Measurements from ENCODE around the gene ASAP3. TPM values are rescaled to one million over a fixed set of nuclear protein-coding genes. Genes with fewer than 3 reads are reported as not detected.

Gene ASAP3
- total RNA-seq, 1 experiment from 2014 or later: 19.5 TPM

- peak overlapping the region; percentile 98 for H3K27ac ChIP-seq
- no peaks in the 10 kb centered on the region for H3K9me3 ChIP-seq (replicated peaks)
- no peaks in the 10 kb centered on the region for H3K36me3 ChIP-seq
- no peaks in the 10 kb centered on the region for H3K27me3 ChIP-seq (replicated peaks)
- H3K4me3 ChIP-seq: peak overlapping the region; percentile 8
- DNase-seq (ENCODE audit: low read depth in 1 of 2, low spot score in 2 of 2): peak; percentile 96 to 99
- H3K4me1 ChIP-seq (replicated peaks): peaks cover 30% of the 10 kb centered on the region
Observed at GRCh38 chr1:23403735-23404486, 80.1 kb downstream of the ASAP3 start.

GRCh38 chr1:23403355-23403734 lies 80.6 kb downstream of the ASAP3 start:
- Histone ChIP-seq H3K36me3 (no peaks in the 10 kb centered on the region), H3K4me1 (replicated peaks) (peaks cover 30% of the 10 kb centered on the region), H3K9me3 (replicated peaks) (no peaks in the 10 kb centered on the region), H3K27me3 (replicated peaks) (no peaks in the 10 kb centered on the region), H3K4me3 (peak overlapping the region; percentile 8), H3K27ac (peak overlapping the region; percentile 98)
- DNase-seq (ENCODE audit: low read depth in 1 of 2, low spot score in 2 of 2): no peak

- peak; percentile 89 to 90 for DNase-seq (ENCODE audit: low read depth in 1 of 2, low spot score in 2 of 2)
- Histone ChIP-seq H3K4me3 (peak overlapping the region; percentile 8), H3K9me3 (replicated peaks) (no peaks in the 10 kb centered on the region), H3K4me1 (replicated peaks) (peaks cover 30% of the 10 kb centered on the region), H3K27me3 (replicated peaks) (no peaks in the 10 kb centered on the region), H3K36me3 (no peaks in the 10 kb centered on the region), H3K27ac (peak overlapping the region; percentile 98)
Observed at GRCh38 chr1:23403038-23403336, 81.0 kb downstream of the ASAP3 start.

- peaks cover 30% of the 10 kb centered on the region for H3K4me1 ChIP-seq (replicated peaks)
- H3K36me3 ChIP-seq: no peaks in the 10 kb centered on the region
- H3K27me3 ChIP-seq (replicated peaks): no peaks in the 10 kb centered on the region
- H3K9me3 ChIP-seq (replicated peaks): no peaks in the 10 kb centered on the region
- DNase-seq (ENCODE audit: low read depth in 1 of 2, low spot score in 2 of 2): peak; percentile 78 to 81
- no peak overlapping the region for H3K4me3 ChIP-seq
- peak overlapping the region; percentile 98 for H3K27ac ChIP-seq
Observed at GRCh38 chr1:23402286-23403037, 81.5 kb downstream of the ASAP3 start.

- peak overlapping the region; percentile 98; the same call in 1 of the 2 replicates for H3K27ac ChIP-seq
- no peak overlapping the region for H3K4me3 ChIP-seq
- H3K36me3 ChIP-seq: no peaks in the 10 kb centered on the region
- H3K4me1 ChIP-seq (replicated peaks): peaks cover 30% of the 10 kb centered on the region
- no peak for DNase-seq (ENCODE audit: low read depth in 1 of 2, low spot score in 2 of 2)
- no peaks in the 10 kb centered on the region for H3K9me3 ChIP-seq (replicated peaks)
- H3K27me3 ChIP-seq (replicated peaks): no peaks in the 10 kb centered on the region
Observed at GRCh38 chr1:23401313-23401712, 82.7 kb downstream of the ASAP3 start.

- Histone ChIP-seq H3K4me1 (replicated peaks) (peaks cover 34% of the 10 kb centered on the region), H3K27ac (no peak overlapping the region), H3K4me3 (no peak overlapping the region), H3K27me3 (replicated peaks) (no peaks in the 10 kb centered on the region), H3K36me3 (no peaks in the 10 kb centered on the region), H3K9me3 (replicated peaks) (no peaks in the 10 kb centered on the region)
- DNase-seq (ENCODE audit: low read depth in 1 of 2, low spot score in 2 of 2): no peak
Observed at GRCh38 chr1:23400324-23401114, 83.5 kb downstream of the ASAP3 start.

GRCh38 chr1:23399229-23399628 lies 84.8 kb downstream of the ASAP3 start:
- DNase-seq (ENCODE audit: low read depth in 1 of 2, low spot score in 2 of 2): no peak
- Histone ChIP-seq H3K4me3 (no peak overlapping the region), H3K9me3 (replicated peaks) (no peaks in the 10 kb centered on the region), H3K27me3 (replicated peaks) (no peaks in the 10 kb centered on the region), H3K4me1 (replicated peaks) (peaks cover 45% of the 10 kb centered on the region), H3K27ac (no peak overlapping the region), H3K36me3 (no peaks in the 10 kb centered on the region)

- no peak for DNase-seq (ENCODE audit: low read depth in 1 of 2, low spot score in 2 of 2)
- Histone ChIP-seq H3K27ac (no peak overlapping the region), H3K9me3 (replicated peaks) (no peaks in the 10 kb centered on the region), H3K36me3 (no peaks in the 10 kb centered on the region), H3K27me3 (replicated peaks) (no peaks in the 10 kb centered on the region), H3K4me1 (replicated peaks) (peaks cover 44% of the 10 kb centered on the region), H3K4me3 (no peak overlapping the region)
Observed at GRCh38 chr1:23397908-23398307, 86.1 kb downstream of the ASAP3 start.

- Histone ChIP-seq H3K4me1 (replicated peaks) (peaks cover 29% of the 10 kb centered on the region), H3K4me3 (no peak overlapping the region), H3K36me3 (no peaks in the 10 kb centered on the region), H3K27me3 (replicated peaks) (no peaks in the 10 kb centered on the region), H3K27ac (no peak overlapping the region), H3K9me3 (replicated peaks) (no peaks in the 10 kb centered on the region)
- no peak for DNase-seq (ENCODE audit: low read depth in 1 of 2, low spot score in 2 of 2)
Observed at GRCh38 chr1:23396380-23396779, 87.6 kb downstream of the ASAP3 start.

GRCh38 chr1:23395849-23396248 lies 88.1 kb downstream of the ASAP3 start:
- no peak overlapping the region for H3K27ac ChIP-seq
- DNase-seq (ENCODE audit: low read depth in 1 of 2, low spot score in 2 of 2): no peak

GRCh38 chr1:23395154-23395724 lies 88.7 kb downstream of the ASAP3 start:
- H3K4me1 ChIP-seq (replicated peaks): peaks cover 28% of the 10 kb centered on the region
- no peaks in the 10 kb centered on the region for H3K36me3 ChIP-seq
- H3K27me3 ChIP-seq (replicated peaks): no peaks in the 10 kb centered on the region
- no peak for DNase-seq (ENCODE audit: low read depth in 1 of 2, low spot score in 2 of 2)
- H3K4me3 ChIP-seq: no peak overlapping the region
- H3K9me3 ChIP-seq (replicated peaks): no peaks in the 10 kb centered on the region
- peak overlapping the region; percentile 51 for H3K27ac ChIP-seq

More at GRCh38 chr1:23395849-23396248, 88.1 kb downstream of the ASAP3 start:
- Histone ChIP-seq H3K36me3 (no peaks in the 10 kb centered on the region), H3K9me3 (replicated peaks) (no peaks in the 10 kb centered on the region), H3K4me3 (no peak overlapping the region), H3K27me3 (replicated peaks) (no peaks in the 10 kb centered on the region), H3K4me1 (replicated peaks) (peaks cover 28% of the 10 kb centered on the region)

- Histone ChIP-seq H3K4me3 (no peak overlapping the region), H3K36me3 (no peaks in the 10 kb centered on the region), H3K27me3 (replicated peaks) (no peaks in the 10 kb centered on the region), H3K9me3 (replicated peaks) (no peaks in the 10 kb centered on the region), H3K27ac (peak overlapping the region; percentile 51), H3K4me1 (replicated peaks) (peaks cover 28% of the 10 kb centered on the region)
- peak; percentile 69 to 77 for DNase-seq (ENCODE audit: low read depth in 1 of 2, low spot score in 2 of 2)
Observed at GRCh38 chr1:23394684-23395083, 89.3 kb downstream of the ASAP3 start.

GRCh38 chr1:23394181-23394580 lies 89.8 kb downstream of the ASAP3 start:
- Histone ChIP-seq H3K4me1 (replicated peaks) (peaks cover 28% of the 10 kb centered on the region), H3K4me3 (no peak overlapping the region), H3K27me3 (replicated peaks) (no peaks in the 10 kb centered on the region), H3K9me3 (replicated peaks) (no peaks in the 10 kb centered on the region), H3K36me3 (no peaks in the 10 kb centered on the region), H3K27ac (peak overlapping the region; percentile 51)
- DNase-seq (ENCODE audit: low read depth in 1 of 2, low spot score in 2 of 2): no peak
